T47D (cell line): ENCODE data around the gene GSAP.

ENCODE experiments used
- DNase-seq, 2 experiments: peaks; one replicate each; pipeline versions ENCODE4 v3.0.0 to v3.0.0-alpha.2; 2011 to 2012; ENCODE audit warnings: low read depth in 1 of 2, low spot score in 1 of 2
- JUND ChIP-seq: IDR thresholded peaks from 2 replicates; pipeline ENCODE4 v1.6.1; 2012; ENCODE audit warnings: low read depth
- in situ Hi-C: cut with HindIII; loops from 2 replicates; pipeline ENCODE4 v1.10.0; 2016; ENCODE audit warnings: low sequenced_read_pairs, low pct_unique_long_range_greater_than_20kb

The GSAP gene

GRCh38 chr7:77427996-77428603 lies 12.0 kb upstream of the GSAP start:
- in situ Hi-C loops, result no loop called here
- TF ChIP-seq JUND, result no peak
- DNase-seq, result no peak

- in situ Hi-C loops, result no loop called here
- TF ChIP-seq JUND, result no peak
- no peak for DNase-seq
Observed at GRCh38 chr7:77426521-77427051, 10.4 kb upstream of the GSAP start.

- TF ChIP-seq JUND, result no peak
- DNase-seq, result no peak
- in situ Hi-C loops, result no loop called here
Observed at GRCh38 chr7:77426052-77426404, 9.9 kb upstream of the GSAP start.

DNA sequence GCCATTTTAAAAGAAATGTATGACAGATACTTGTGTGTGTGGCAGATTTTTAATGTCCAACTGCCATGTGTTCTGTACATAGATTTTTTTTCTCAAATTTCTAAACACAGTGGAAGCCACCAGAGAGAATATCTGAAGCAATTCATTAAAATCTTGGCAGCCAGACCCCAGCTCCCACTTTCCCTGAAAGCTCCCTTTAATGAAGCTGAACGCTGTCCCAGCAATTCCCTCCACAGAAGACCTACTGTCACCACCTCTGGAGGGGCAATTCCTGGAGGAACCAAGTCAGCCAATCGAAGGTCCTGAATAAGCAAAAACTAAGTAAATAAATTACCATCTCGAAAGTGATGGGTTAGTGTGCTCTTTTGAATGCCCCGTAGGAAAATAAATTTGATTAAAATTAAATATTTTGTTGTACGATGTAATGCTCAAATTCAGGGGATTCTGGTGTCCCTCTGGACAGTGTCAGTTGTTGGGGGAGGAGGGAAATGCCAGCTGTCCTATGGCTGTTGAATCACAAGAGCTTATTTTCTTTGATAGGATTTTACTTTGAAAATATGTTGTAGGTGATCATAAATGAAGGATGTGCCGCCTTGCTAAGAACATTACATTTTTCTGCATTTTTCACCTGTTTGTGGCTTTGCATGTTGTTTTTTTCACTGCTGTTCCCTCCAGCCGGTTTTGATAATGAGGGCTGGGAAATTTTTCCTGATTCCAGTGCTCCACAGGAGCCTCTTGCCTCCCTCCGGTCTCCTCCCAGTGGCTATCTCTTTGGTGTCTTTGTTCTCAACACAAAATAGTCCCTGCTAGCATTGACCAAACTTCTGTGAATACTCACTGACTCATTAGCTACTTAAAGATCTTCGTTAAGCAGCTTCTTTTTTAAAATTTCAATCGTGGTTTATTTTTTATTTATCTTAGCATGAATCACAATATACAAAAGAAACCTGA lies 9.2 kb upstream of the GSAP start:
- DNase-seq, result no peak
- TF ChIP-seq JUND, result no peak
- in situ Hi-C loops, result no loop called here

- no peak for DNase-seq
- in situ Hi-C loops, result no loop called here
- no peak for TF ChIP-seq JUND
Observed at GRCh38 chr7:77422500-77422899, 6.4 kb upstream of the GSAP start.

DNA sequence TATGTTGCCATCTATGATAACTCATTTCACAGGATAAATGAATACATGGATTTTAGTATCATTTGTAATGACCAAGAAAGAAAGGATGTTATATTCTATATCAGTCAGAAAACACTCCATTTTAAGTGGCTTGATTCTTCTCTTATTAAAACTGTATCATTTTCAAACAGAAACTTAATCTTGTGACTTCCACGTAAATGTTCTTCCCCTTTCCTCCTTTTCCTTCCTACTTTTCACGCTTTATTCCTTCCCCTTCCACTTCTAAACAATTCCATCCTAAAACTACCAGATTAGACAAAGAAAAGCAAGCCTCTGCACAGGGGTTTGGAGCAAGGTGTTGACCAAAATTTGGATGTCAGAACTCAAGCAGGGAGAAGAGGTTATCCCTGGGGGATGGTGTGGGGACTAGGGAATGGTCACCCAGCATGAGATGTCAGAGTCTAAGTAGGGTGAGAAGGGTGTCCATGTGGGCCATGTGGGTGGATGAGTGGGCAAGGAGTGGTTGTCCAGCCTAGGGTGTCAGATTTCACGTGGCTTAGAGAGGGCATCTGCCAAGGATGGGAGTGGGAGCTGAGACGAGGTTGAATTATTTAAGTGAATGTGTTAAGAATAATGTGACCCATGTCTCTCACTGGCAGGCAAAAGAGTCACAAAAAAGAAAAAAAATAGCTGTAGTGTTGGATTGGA lies 5.0 kb upstream of the GSAP start:
- DNase-seq, result no peak
- no peak for TF ChIP-seq JUND
- in situ Hi-C loops, result no loop called here

- DNase-seq, result no peak
- in situ Hi-C loops, result no loop called here
- TF ChIP-seq JUND, result no peak
Observed at GRCh38 chr7:77420438-77420837, 4.3 kb upstream of the GSAP start.

- no peak for DNase-seq
- no peak for TF ChIP-seq JUND
- in situ Hi-C loops, result no loop called here
Observed at GRCh38 chr7:77419102-77419501, 3.0 kb upstream of the GSAP start.

DNA sequence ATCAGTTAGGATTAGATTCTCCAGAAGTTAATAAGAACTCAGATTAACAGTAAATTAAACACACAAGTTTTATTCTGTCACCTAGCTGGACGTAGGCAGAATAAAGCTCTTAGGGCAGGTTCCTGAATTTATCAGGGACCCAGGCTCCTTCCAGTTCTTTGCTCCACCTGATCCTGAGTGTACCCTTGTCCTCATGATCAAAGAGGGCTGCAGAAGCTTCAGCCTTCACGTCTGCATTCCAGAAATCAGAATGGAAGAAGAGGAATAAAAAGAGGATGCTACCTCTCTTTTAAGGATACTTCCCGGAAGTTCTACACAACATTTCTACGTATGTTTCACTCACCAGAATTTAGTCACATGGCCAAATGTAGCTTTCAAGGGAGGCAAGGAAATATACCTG lies 1.7 kb upstream of the GSAP start:
- DNase-seq, result no peak
- TF ChIP-seq JUND, result no peak
- in situ Hi-C loops, result no loop called here

DNA sequence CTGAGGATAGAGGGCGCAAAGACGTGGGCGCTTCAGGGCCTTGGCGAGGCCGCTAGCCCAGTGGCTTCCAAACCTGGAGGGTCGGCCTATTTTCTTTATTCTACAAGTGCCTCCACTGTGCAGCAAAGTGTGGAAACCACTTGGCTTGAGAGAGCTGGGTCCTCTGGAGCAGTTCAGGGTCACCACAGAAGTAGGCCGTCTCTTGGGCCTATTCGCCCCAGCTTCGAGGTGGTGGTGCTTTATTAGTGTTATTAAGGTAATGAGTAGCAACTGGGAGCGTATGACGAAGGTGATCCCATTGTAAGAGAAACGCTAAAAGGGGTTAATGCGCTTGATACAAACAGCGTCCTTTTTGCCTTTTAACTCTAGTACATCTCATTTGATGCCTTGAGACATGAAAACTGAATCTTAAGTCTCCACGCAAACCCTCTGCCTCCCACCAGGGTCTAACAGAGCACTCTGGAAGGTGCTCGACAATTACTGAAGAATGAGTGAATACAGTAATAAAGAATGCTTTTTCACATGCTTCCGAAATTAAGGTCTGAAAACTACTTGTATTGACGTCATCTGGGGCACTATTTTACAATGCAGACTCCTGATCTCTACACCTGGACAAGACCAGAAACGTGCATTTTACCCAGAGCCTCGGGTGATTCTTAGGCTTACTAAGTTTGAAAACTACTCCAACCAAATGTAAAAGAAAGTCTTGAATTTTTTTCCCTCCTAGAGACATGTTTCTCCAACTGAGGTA lies 647 bp upstream of the GSAP start:
- no peak for DNase-seq
- in situ Hi-C loops, result no loop called here

DNA sequence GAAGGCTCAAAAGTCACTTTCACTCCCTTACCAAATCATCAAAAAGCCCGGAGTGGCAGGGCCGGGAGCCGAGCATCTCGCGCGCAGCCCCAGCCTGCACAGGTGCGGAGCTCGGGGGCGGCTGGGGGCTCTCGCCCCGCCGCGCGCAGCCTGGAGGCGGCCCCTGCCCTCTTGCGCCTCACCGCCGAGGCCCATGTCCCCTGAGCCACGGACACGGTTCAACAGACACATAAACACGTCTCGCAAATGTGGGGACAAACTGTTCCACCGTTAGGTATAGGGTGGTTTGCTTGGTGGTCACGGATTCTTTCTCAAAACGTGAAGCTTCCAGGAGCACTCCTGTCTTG lies 700 bp downstream of the GSAP start:
- in situ Hi-C loops, result no loop called here
- DNase-seq, result peak; percentile 19 to 50
- no peak for TF ChIP-seq JUND

More for the DNA sequence above, 647 bp upstream of the GSAP start:
- TF ChIP-seq JUND, result no peak

DNA sequence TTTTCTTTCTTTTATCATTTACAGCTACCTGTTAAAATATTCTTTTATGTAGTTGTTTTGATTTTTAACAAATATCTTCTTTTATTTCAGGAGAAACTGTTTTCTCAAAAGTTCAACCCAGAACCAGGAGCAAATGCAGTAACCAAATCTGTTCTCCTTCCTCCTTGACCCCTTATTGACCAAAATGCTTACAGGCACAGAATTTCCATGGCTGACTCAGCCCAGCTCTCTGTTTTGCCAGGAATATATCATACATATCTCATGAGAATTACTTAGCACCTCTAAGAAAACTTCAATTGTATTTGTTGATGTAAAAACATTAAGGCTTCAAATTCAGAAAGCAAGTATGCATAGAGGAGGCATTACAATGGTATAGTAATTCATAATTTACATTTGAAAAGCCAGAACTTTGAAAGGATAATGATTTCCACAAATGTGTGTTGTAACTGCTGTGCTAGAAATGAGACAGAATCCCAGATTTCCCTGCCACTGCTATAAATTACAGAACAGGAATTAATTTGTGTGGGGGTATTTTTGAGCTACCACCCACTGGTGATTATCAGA lies 2.2 kb downstream of the GSAP start:
- TF ChIP-seq JUND, result no peak
- in situ Hi-C loops, result no loop called here
- no peak for DNase-seq
